Stimulated activated CD4-positive, alpha-beta T cell treated with anti-CD3 and anti-CD28 coated beads, Interleukin-15, amount 100 ng/mL, for 24 hours (primary cell): ENCODE data around the gene DARS1.
"Not testable (repeated sequence)": the region's sequence is repeated elsewhere in the genome, so short reads cannot be mapped to it uniquely, and the experiment has no call there.

Experiments
- DNase-seq: peaks from one replicate; pipeline ENCODE4 v3.0.0-alpha.2; 2020

DARS1 gene

DNA sequence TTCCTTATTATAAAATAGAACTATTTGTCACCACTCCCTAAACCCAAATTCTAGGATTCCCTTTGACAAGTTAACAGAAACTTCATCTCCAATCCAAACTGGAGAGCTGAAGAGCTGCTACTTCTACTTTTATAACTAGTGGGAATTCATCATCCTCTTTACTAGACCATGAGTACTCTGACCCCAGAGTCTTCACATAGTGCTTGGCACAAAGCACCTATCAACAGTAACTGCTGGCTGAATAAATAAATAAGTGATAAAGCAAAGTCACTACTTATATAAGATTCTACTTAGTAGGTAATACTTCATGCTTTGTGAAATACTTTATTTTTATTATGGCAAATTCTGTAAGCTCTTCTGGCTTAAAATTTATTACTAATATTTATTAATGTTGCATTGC is 49.5 kb downstream of the DARS1 start:
- no peak for DNase-seq

DNA sequence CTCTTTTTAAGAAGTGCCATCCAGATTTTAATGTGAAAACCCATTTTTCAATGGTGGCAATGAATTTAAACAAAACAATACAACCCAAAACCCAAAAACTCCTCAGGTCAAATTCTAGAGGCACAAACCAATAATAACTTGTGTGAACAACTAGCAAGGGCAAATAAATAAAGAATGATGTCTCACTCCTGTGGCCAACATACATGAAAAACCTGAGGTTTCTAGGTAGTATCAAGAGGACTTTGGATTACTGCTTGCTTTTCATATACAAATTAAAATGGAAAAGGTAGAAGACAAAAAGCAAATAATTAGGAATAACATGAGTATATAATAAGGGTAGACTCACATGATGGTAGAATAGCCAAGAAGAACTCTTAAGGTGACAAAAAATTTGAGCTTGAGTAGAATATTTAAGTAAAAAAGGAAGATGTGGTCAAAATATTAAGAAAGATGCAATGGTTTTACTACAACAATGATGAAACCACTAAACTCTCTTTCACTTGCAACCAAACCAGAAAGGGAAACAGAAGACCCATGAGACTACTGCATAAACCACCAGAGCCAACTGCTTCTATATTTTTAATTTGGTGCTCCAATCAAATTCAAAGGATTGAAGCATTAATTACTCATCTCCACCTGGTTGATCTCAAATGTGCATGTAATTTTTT is 53.5 kb downstream of the DARS1 start:
- no peak for DNase-seq

DNA sequence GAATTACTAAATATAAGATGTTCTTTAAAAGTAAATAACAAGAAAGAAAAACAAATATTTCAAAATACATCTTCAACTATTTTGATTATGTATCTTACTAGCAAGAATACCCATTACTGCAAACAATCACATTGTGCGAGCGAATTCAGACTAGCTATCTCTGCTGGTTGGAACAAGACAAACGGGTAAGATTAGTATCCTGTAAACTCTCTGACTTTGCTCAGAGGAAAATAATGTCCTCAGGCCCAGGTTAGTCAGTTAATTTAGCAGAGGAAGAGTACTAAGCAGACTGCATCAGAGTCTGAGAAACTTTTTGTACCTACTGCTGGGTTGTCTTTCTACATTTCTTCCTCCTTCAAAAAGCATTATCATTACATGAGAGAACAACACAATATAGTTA is 58.8 kb downstream of the DARS1 start:
- no peak for DNase-seq

DNA sequence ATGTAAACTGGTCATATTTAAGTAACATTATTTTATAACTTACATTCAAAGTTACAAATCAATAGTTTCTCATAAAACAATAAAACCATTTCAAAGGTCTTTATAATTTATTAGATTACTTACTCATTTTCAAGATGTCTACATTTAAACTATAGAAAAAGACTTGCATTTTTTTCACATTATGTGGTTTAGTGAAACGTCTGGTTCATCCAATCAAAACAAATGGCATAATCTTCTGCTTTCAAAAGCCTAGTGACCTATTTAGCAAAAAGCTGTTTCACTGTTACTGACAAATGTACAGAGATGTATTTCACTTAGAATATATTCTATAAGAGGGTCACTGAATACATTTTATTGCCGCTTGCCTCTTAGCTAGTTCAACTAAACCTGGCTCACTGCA is 59.9 kb downstream of the DARS1 start:
- no peak for DNase-seq

DNA sequence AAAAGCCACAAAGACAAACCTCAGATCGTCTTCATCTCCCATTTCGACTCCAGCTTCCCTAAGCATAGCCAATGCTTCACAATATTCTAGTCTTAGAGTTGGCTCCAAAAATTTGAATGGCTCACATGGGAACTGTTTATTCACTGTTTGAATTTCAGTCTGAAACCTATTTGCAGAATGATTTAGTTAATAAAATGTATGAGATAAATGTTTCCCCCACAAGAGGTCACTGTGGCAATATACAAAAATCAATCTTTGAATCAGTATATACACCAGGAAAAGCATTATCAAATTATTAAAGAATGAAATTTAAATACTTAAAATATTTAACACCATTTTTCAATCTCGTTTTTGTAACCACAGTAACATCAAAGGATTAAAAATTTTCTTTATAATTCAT is 69.2 kb downstream of the DARS1 start:
- no peak for DNase-seq

DNA sequence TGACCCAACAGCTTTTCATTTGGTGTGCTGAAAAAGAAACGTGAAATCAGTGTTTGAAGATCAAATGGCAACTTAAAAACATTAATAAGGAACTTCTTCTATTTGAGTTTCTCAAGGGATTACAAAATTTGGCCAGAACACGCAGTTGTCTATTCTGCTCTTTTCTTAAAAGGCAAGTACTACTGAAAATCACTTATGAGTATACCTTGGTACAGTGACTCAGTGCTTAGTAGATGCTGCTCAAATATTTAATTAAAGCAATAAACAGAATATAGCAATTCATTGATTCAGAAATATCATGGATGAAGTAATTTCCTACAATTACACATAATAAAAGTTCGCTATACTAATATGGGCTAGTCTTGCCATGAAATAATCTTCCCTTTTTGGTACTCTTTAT is 70.9 kb downstream of the DARS1 start:
- no peak for DNase-seq

DNA sequence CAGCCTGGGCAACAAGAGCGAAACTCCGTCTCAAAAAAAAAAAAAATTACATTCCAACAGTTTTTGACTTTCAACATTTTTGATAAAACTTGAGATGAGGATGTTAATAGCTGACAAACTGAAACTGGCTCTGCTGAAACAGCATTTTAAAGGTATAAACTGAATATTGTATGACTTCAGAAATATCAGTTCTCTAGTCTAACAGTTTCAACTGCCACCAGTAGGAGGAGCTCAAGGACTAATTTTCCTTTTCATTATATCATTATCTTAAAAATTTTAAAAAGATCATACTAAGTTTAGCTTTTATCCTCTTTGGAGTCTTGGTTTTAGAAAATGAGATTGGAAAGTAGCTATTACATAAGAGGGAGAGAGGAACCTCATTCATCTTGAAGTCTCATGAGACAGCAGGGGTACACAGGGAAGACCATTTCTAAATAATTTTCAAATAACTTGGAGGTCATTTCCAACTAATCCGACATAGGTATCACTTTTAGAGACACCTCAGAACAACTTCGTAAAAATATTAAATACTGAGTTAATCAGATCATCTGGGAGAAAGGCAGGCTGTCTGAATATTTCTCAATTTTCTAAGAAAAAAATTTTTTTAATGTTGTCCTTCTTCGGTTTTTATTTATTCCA is 71.6 kb downstream of the DARS1 start:
- peak; percentile 40 for DNase-seq

DNA sequence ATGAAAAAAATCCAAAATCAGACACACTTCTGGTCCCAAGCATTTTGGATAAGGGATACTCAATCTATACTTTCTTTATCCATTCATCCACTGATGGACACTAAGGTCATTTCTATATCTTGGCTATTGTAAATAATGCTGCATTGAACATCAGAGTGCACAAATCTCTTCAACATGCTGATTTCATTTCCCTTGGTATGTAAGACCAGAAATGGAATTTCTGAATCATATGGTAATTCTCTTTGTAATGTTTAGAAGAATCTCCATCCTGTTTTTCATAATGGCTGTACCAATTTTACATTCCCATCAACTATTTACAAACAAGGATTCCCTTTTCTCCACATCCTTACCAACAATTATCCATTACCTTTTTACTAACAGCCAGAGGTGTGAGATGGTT is 75.5 kb downstream of the DARS1 start:
- DNase-seq, result no peak

DNA sequence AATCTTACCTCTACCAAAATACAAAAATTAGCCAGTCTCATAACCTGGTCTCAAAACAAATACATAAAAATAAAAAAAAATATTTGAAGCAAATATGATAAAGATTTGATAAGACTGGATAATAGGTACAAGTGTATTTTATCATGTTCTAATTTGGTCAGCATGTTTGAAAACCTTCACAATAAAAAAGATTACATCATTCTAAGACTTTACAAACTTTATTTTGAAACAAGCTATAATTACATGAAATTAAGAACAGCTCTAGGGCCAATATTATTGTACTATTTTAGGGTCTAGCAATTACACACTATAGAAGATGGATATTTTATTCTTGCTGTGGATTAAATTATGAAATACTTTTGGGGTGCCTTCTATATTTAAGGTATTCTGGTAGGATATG is 79.7 kb downstream of the DARS1 start:
- no peak for DNase-seq

DNA sequence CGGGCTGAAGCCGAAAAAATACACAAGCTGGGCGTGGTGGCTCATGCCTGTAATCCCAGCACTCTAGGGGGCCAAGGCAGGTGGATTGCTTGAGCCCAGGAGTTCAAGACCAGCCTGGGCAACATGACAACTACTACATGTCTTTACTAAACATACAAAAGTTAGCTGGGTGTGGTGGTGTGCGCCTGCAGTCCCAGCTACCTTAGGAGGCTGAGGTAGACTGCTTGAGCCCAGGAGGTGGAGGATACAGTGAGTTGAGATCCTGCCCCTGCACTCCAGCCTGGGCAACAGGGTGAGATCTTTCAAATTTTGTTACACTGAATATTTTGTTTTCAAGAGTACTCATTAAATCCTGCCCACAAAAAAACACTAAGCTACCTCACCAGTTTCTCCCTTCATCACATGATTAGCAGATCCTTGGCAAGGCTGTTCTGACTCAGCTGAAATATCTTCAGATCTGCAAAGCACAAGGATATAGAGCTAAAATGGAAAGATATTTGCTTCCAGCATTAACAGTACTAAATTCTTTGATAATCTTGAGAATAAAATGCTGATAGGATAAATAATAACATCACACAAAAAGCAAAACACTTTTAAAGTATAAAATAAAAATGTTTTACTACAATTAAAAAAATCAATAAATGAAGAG is 81.0 kb downstream of the DARS1 start:
- no peak for DNase-seq

DNA sequence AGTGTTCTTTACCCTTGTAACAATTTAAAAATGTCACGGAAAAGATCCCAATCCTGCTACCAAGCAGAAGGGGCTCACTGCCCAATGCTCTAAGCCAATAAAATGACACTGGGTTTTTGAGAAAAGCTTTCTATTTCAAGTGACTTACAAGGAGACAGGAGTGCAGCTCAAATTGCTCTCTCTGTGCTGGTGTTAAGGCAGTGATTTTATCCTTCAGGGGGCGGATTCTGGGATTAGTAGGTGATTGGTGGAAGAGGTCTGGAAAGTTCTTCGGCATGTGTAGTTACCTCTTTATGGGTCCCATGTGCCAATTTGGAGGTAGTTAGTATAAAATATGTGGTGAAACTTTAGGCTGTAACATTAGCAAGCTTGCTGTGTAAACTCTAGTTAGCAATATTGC is 81.8 kb downstream of the DARS1 start:
- no peak for DNase-seq

DNA sequence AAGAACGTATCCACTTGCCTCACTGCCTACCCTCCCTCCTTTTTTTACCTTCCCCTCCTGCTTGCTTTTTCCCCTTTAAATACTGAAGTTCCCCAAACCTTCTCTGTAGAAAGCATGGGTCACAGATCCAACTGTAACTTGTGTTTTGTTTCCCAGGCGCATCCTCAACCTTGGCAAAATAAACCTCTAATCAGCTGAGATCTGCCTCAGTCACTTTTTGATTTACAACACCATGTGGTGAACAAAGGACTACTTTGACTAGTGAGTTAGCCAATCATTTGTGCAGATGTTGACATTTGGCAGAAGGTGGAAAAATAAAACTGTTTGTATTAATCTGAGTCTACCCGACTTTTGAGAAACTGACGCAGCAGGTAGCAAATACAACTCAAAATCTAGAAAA is 85.9 kb downstream of the DARS1 start:
- DNase-seq, result no peak

DNA sequence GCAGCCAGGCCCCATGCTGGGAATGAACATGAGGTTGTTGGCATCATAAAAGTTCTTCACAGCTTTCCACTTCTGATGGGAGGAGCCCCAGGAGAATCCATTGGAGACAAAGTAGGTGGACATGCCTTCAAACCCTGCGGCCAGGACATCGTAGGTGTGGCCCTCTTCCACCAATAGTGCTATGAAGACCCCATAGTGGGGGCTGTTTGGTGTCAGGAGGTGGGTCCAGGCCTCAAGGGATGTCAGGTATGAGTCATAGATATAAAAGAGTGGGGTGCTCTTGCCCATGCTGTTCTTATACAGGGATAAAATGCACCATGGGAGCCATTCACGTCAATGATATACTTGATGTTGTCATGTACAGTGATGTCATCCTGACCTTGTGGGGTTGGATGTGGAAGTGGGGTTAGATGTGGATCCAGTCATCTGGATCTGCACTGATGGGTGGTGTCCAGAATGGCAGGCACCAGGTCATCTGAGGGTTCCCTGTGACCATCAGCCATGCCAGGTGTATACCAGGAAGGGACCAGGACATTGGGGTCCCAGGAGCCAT is 87.1 kb downstream of the DARS1 start:
- DNase-seq, result no peak

DNA sequence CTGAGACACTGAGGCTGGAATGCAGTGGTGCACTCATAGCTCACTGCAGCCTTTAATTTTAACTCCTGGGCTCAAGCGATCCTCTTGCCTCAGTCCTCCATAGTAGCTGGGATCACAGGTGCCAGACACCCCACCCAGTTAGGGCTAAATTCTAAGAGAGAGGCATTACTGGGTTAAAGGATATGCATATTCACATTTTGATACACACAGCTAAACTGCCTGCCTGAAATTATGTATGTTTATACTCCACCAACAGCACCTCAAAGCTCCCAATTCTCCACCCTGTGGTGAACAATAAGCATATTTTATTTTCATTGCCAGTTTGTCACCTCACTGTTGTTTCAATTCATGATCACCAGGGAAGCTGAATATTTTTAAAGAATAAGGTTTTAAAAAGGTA is 90.5 kb downstream of the DARS1 start:
- DNase-seq, result no peak

DNA sequence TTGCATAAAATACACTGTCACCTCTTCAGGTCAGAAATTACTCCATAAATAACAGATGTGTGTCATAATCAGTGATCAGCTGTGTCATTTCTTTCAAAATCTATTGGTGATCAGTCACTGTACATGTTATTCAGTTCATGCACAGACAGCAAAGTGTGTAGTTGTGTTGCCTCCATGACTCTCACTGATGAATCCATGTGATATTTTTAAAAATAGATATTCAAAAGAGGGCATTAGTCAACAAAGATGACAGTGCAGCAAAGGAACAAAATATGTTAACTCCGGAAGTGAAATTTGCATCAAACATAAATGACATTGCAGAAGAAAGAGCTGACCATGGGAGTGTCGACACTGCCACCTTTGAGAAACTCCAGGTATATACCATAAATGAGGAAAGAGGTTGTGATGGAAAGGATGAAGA is 92.0 kb downstream of the DARS1 start:
- DNase-seq, result no peak

DNA sequence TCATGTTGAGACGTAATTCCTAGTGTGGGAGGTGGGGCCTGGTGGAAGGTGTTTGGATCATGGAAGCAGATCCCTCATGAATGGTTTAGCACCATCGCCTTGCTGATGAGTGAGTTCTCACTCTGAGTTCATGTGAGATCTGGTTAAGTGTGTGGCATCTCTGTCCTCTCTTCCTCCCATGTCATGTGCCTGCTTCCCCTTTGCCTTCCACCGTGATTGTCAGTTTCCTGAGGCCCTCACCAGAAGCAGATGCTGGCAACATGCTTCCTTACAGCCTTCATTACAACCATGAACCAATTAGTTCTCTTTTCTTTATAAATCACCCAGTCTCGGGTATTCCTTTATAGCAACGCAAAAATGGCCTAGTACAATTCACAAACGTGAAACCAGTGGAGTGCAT is 94.6 kb downstream of the DARS1 start:
- DNase-seq, result no peak

DNA sequence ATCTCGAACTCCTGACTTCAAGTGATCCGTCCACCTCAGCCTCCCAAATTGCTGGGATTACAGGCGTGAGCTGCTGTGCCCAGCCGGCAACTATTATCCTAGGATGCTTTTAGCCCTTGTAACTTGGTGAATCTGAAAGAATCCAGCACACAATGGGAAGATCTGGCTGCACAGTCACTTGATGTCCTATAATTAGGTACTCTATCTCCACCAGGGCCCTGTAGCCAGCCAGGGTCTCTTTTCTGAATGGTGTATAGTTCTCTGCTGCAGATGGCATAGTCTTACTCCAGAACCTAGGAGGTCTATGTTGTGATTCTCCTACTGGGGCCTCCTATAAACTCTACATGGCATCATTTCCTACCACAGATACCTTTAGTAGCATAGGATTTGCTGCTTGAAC is 95.3 kb downstream of the DARS1 start:
- DNase-seq, result no peak

DNA sequence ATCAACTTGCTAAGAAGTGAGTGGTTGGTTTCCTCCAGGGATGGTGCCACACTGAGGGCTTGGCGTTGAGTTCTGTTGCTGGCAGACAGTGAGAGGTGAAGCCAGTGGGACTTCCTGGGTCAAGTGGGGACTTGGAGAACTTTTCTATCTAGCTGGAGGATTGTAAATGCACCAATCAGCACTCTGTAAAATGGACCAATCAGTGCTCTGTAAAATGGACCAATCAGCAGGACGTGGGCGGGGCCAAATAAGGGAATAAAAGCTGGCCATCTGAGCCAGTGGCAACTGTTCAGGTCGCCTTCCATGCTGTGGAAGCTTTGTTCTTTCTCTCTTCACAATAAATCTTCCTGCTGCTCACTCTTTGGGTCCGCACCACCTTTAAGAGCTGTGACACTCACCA is 96.8 kb downstream of the DARS1 start:
- DNase-seq, result not testable (repeated sequence)

DNA sequence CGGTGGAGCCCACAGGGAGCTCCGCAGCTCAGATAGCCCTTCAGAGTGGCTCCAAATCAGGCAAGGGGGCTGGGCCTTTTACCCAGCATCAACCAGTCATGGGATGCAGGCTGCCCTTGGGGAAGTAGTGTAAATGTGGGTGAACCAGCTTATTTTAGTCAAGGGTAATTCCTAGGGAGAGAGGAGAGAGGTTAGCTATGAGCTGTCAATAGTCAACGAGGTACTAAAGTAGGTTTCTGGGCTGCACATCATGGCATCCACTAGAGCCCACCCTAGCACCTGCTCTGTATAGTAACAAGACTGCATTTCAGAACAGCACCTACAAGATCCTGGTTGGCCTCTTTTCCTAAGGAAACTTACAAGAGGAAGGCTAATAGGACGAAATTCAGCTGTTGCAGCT is 99.7 kb downstream of the DARS1 start:
- no peak for DNase-seq

DNA sequence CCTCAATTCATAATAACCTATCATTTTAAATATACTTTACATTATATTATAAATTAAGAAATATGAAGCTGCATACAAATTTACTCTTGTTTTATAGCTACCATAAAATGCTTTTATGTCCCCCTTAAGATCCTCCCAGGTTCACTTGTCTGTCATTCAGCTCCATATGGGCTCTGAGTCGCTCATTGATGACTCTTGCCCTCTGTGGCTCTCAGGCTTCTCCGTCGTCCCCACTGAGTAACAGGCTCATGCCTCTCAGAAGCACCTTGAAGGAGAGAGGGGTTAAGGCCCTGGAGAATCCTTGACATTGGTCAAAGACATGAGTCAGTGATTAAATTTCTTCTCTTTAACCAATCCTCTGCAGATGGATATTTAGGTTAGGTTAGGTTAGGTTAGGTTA is 103.0 kb downstream of the DARS1 start:
- no peak for DNase-seq

DNA sequence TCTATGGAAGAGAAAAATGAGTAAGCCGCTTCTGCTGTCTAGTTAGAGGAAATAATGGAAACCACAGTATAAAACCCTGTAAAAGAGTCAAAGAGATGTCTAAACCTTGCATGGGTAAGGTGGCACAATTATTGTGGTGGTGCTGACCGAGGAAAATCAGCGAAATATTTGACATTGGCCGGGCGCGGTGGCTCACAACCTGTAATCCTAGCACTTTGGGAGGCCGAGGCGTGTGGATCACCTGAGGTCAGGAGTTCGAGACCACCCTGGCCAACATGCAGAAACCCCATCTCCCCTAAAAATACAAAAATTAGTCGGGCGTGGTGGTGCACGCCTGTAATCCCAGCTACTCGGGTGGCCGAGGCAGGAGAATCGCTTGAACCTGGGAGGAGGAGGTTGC is 108.7 kb downstream of the DARS1 start:
- DNase-seq, result not testable (repeated sequence)

DNA sequence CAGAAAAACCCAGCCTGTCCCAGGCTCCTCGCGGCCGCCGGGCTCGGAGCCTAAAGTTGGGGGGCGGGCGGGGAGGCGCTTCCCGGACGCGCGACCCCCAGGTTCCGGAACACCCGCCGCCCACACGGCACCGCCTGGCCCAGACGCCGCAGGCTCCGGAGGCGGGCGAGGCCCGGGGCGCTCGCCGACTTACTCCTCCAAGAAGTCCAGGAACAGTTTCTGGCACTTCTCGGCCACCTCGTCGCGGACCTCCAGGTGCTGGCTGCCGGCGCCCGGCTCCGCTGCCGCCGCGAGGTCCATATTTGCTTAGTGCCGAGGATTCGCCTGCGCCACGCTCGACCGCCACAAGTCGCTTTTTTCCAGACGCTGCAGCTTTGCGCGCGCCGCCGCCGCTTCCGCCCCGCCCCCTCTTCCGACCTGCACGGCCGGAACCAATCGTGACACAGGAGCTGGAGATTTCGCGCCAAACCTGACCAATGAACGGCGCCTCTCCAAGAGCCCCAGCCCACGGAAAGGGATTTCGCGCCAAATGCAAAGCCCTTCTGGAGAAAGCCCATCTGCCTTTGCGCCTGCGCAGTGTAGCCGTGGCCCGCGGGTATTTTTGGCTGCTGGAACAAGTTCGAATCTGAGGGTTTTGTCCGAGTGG is 109.2 kb downstream of the DARS1 start, which contains the start of gene MCM6:
Gene MCM6, minus strand, starts transcription at position 378 of the 646 bp plus-strand sequence. Its CDS starts 78 bp downstream, at position 300.
- DNase-seq, result peak; percentile 100

DNA sequence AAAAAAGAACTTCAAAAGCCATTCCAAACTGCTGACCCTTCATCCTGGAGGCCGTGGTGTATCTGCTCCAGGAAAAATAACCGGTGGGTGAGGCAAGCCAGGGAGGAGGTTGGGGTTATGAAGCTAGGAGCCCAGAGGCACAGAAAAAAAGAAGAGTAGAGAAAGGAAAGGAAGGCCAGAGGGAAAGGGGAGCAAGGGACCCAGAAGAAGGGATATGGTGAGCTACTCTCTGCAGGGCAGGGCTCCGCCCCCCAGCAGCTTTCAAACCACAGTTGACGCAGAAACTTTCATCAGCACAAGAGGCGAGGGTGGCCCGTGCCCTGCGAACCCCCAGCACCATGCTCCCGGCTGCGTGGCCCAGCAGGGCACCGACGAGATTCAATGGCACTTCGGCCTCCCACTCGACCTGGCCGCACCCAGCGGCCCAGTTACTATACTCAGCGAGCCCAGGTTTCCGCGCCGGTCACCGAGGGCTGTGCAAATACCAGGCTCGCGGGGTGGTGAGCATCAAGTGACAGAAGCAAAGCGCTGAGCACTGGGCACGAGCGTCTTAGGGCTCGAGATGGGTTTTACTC is 109.8 kb downstream of the DARS1 start:
- peak; percentile 85 for DNase-seq
